Testis (tissue), 3 donors: ENCODE results near the gene EFL1. TPM values are rescaled to one million over a fixed set of nuclear protein-coding genes. Genes with fewer than 3 reads are reported as not detected.

Source experiments
- DNase-seq: peaks from one replicate; pipeline ENCODE4 v3.0.0-alpha.2; 2019
- H3K27ac ChIP-seq, 2 donors: fragments of 200-600 bp; sonication (generic); one replicate each; pipeline ENCODE4 v1.5.1; 2019
- H3K27me3 ChIP-seq: fragments of 200-600 bp; sonication (generic); one replicate; pipeline ENCODE4 v1.5.1; 2019
- H3K36me3 ChIP-seq: fragments of 200-600 bp; sonication (generic); one replicate; pipeline ENCODE4 v1.5.1; 2017; ENCODE audit warnings: low read depth; ENCODE audit errors: missing control alignments
- H3K4me1 ChIP-seq: fragments of 200-600 bp; sonication (generic); one replicate; pipeline ENCODE4 v1.5.1; 2019
- H3K4me3 ChIP-seq, 2 donors: fragments of 200-600 bp; sonication (generic); one replicate each; pipeline ENCODE4 v1.5.1; 2017 to 2019
- H3K9me3 ChIP-seq: fragments of 200-600 bp; sonication (generic); one replicate; pipeline ENCODE4 v1.5.1; 2017
- CTCF ChIP-seq, 3 experiments: fragments of 450-650 bp in 2 of 3; fragments of 200-600 bp in 1 of 3; sonication (generic) in 1 of 3; IDR thresholded peaks; one replicate each; pipeline ENCODE4 v1.5.1; 2016 to 2019; ENCODE audit warnings: antibody characterized with exemption in 3 of 3, mild to moderate bottlenecking in 2 of 3, moderate library complexity in 1 of 3
- POLR2A ChIP-seq: fragments of 450-650 bp; IDR thresholded peaks from one replicate; pipeline ENCODE4 v1.6.1; 2017; ENCODE audit warnings: antibody characterized with exemption, mild to moderate bottlenecking, moderate library complexity
- WGBS, 2 donors: methylation state at CpG; one replicate each; pipeline ENCODE4 v1.1.5; 2018; 5-methylcytosine and 5-hydroxymethylcytosine counted together
- intact Hi-C: fragments of 100-400 bp; cut with DNase I; formaldehyde crosslinking; loops from one replicate; pipeline ENCODE4 v1.15.1; 2023; ENCODE audit warnings: low total_unique reads
- polyA plus RNA-seq: library from polyadenylated mRNA; stranded (reverse); fragments of 350-450 nt; fragmentation: Illumina TruSeq; extraction: RNeasy Lipid Tissue Mini Kit (QIAGEN cat#74804); gene quantifications from one replicate; pipeline ENCODE4 v1.2.3, GENCODE V29; 2014; ENCODE audit warnings: low read depth, low replicate concordance; ENCODE audit not compliant: insufficient read depth
- total RNA-seq, 2 donors: library from RNA; depleted of rRNA; stranded (reverse); fragments of >200 nt; gene quantifications; one replicate each; pipeline ENCODE4 v1.2.3, GENCODE V29; 2016

The EFL1 gene
- total and polyA plus RNA-seq, 3 donors from 2014 or later, result 30.6 to 35.0 (median 34.3) TPM

GRCh38 chr15:82128401-82129148 lies 134.0 kb downstream of the EFL1 start:
- Histone ChIP-seq H3K9me3 (no peaks in the 10 kb centered on the region), H3K4me3 (no peak overlapping the region), H3K4me1 (no peaks in the 10 kb centered on the region), H3K27me3 (no peaks in the 10 kb centered on the region), H3K27ac (no peak overlapping the region), H3K36me3 (no peaks in the 10 kb centered on the region)
- TF ChIP-seq POLR2A (no peak), CTCF (IDR thresholded peaks at IDR 0.05) (no peak)
- DNase-seq, result no peak
- WGBS, 2 donors, result 80% methylated on average over 5 of the region's 5 CpGs
- intact Hi-C loops, result no loop called here

GRCh38 chr15:82127581-82127980 lies 135.0 kb downstream of the EFL1 start:
- no peaks in the 10 kb centered on the region for H3K36me3 ChIP-seq
- no peak for TF ChIP-seq CTCF (IDR thresholded peaks at IDR 0.05)
- no peak for TF ChIP-seq POLR2A
- no peaks in the 10 kb centered on the region for H3K27me3 ChIP-seq
- intact Hi-C loops, result no loop called here
- no peaks in the 10 kb centered on the region for H3K4me1 ChIP-seq
- H3K4me3 ChIP-seq, result no peak overlapping the region
- no peaks in the 10 kb centered on the region for H3K9me3 ChIP-seq
- H3K27ac ChIP-seq, result no peak overlapping the region
- DNase-seq, result no peak

GRCh38 chr15:82126346-82126745 lies 136.2 kb downstream of the EFL1 start:
- Histone ChIP-seq H3K4me3 (no peak overlapping the region), H3K27me3 (no peaks in the 10 kb centered on the region), H3K4me1 (no peaks in the 10 kb centered on the region), H3K36me3 (no peaks in the 10 kb centered on the region), H3K27ac (no peak overlapping the region), H3K9me3 (no peaks in the 10 kb centered on the region)
- WGBS, 2 donors, result 93 to 96% methylated on average over 3 of the region's 3 CpGs
- DNase-seq, result no peak
- TF ChIP-seq POLR2A (no peak), CTCF (IDR thresholded peaks at IDR 0.05) (no peak)
- intact Hi-C loops, result no loop called here

- H3K4me3 ChIP-seq, result no peak overlapping the region
- no peak for TF ChIP-seq CTCF (IDR thresholded peaks at IDR 0.05)
- TF ChIP-seq POLR2A, result no peak
- intact Hi-C loops, result no loop called here
- H3K36me3 ChIP-seq, result no peaks in the 10 kb centered on the region
- no peak for DNase-seq
- no peaks in the 10 kb centered on the region for H3K4me1 ChIP-seq
- H3K27ac ChIP-seq, result no peak overlapping the region
- H3K27me3 ChIP-seq, result no peaks in the 10 kb centered on the region
- no peaks in the 10 kb centered on the region for H3K9me3 ChIP-seq
- WGBS, 2 donors, result 86 to 87% methylated on average over 7 to 9 of the region's 9 CpGs
Measured at GRCh38 chr15:82124331-82125263, 137.9 kb downstream of the EFL1 start.
